ENCODE measurements around the gene FCHSD1. TPM values are rescaled to one million over a fixed set of nuclear protein-coding genes. Genes with fewer than 3 reads are reported as not detected.

Gene FCHSD1
- total and polyA plus RNA-seq, 2 of the 4 experiments (the other 2 are of a cell fraction), result 33.2 to 62.1 TPM

- Histone ChIP-seq H3K27me3 (ENCODE audit: control insufficient read depth, insufficient read depth, low read length) (no peaks in the 10 kb centered on the region), H3K4ac (ENCODE audit: low read depth, low read length) (no peak overlapping the region), H4K5ac (ENCODE audit: low read depth, low read length) (no peak overlapping the region), H2AFZ (replicated peaks; ENCODE audit: low read length, poor library complexity) (no peak overlapping the region), H2BK20ac (ENCODE audit: low read depth, low read length) (no peak overlapping the region), H2BK120ac (ENCODE audit: low read depth, low read length) (no peak overlapping the region), H2BK15ac (ENCODE audit: low read depth, low read length) (no peak overlapping the region), H3K9ac (ENCODE audit: low read depth, low read length) (no peak overlapping the region), H3K27ac (ENCODE audit: insufficient read depth, low read length) (no peak overlapping the region), H4K91ac (ENCODE audit: insufficient read depth, low read depth, low read length) (no peak overlapping the region), H3K56ac (ENCODE audit: extremely low read depth, insufficient read depth, low read length) (no peak overlapping the region), H3K18ac (ENCODE audit: low read depth, low read length) (no peak overlapping the region), H3K23ac (ENCODE audit: low read depth, low read length) (0 out of 2 replicates have a peak overlapping the region, but pooled peaks have one; percentile 11), H2AK5ac (ENCODE audit: low read depth, low read length) (no peak overlapping the region), H4K8ac (ENCODE audit: low read depth in 2 of 2, low read length in 2 of 2) (no peak overlapping the region), H3K79me1 (ENCODE audit: low read depth in 1 of 2, low read length in 2 of 2) (peaks cover 10 to 17% of the 10 kb centered on the region in 2 experiments), H4K20me1 (ENCODE audit: insufficient read depth, low read length) (peaks cover 3% of the 10 kb centered on the region; the same call in 1 of the 2 replicates), H3K9me3 (ENCODE audit: control insufficient read depth, insufficient read depth, low read length) (no peaks in the 10 kb centered on the region), H2BK5ac (ENCODE audit: low read depth, low read length, poor library complexity, severe bottlenecking) (no peak overlapping the region), H2AK9ac (replicated peaks; ENCODE audit: low read depth, low read length, poor library complexity) (peak overlapping the region; percentile 37), H3K36me3 (ENCODE audit: control insufficient read depth, insufficient read depth, low read length) (peaks cover 31% of the 10 kb centered on the region), H3K9me1 (ENCODE audit: insufficient read depth, low read length) (no peaks in the 10 kb centered on the region; the same call in 1 of the 2 replicates), H3K14ac (replicated peaks; ENCODE audit: low read depth, low read length) (no peak overlapping the region), H3K4me1 (ENCODE audit: control insufficient read depth, insufficient read depth, low read length) (peaks cover 11% of the 10 kb centered on the region; the same call in 1 of the 2 replicates), H3K4me3 (ENCODE audit: insufficient read depth, low read depth, low read length) (no peak overlapping the region), H3K4me2 (ENCODE audit: low read depth, low read length) (no peak overlapping the region)
- TF ChIP-seq MXI1 (IDR thresholded peaks at IDR 0.05; ENCODE audit: borderline replicate concordance, low read depth, low read length) (no peak), SMC3 (IDR thresholded peaks at IDR 0.05; ENCODE audit: low read depth, low read length) (no peak), RAD21 (IDR thresholded peaks at IDR 0.05; ENCODE audit: low read length) (no peak), FOS (IDR thresholded peaks at IDR 0.05; ENCODE audit: low read depth, low read length) (no peak), RCOR1 (IDR thresholded peaks at IDR 0.05; ENCODE audit: insufficient replicate concordance, low read length) (no peak), RFX5 (IDR thresholded peaks at IDR 0.05; ENCODE audit: low read depth, low read length) (no peak), BHLHE40 (IDR thresholded peaks at IDR 0.05; ENCODE audit: low read depth, low read length) (no peak), USF2 (IDR thresholded peaks at IDR 0.05; ENCODE audit: low read depth, low read length) (no peak), POLR2A (IDR thresholded peaks at IDR 0.05; ENCODE audit: low read depth, low read length) (no peak), CEBPB (IDR thresholded peaks at IDR 0.05; ENCODE audit: low read depth, low read length) (no peak), CHD1 (IDR thresholded peaks at IDR 0.05; ENCODE audit: low read depth, low read length) (no peak), NFE2L2 (IDR thresholded peaks at IDR 0.05; ENCODE audit: low read depth, low read length) (no peak), CTCF (conservative IDR thresholded peaks at IDR 0.05; ENCODE audit: low read depth, low read length) (no peak), ELK1 (IDR thresholded peaks at IDR 0.05; ENCODE audit: borderline replicate concordance, low read depth, low read length) (no peak), MAZ (IDR thresholded peaks at IDR 0.05; ENCODE audit: borderline replicate concordance, low read depth, low read length) (no peak), MAFK (IDR thresholded peaks at IDR 0.05; ENCODE audit: low read depth, low read length) (no peak)
- ATAC-seq (ENCODE audit: low read depth) (no peak), DNase-seq (no peak)
- ChIA-PET POLR2A (ENCODE audit: unreplicated experiment) (no interaction called here), CTCF (no interaction called here)
- dilution Hi-C loops (cut with HindIII; ENCODE audit: low sequenced_read_pairs, unreplicated experiment) (no loop called here), intact Hi-C loops (cut with micrococcal nuclease) (no loop called here), in situ Hi-C loops (cut with MboI; ENCODE audit: low sequenced_read_pairs) (no loop called here)
- BruUV-seq (replicated peaks), result no TSS peak
These were observed 1.2 kb downstream of the FCHSD1 start for GRCh38 chr5:141649972-141650371.

Data from IMR-90 (cell line).